Measurements from ENCODE around the gene NEMP2.

DNA sequence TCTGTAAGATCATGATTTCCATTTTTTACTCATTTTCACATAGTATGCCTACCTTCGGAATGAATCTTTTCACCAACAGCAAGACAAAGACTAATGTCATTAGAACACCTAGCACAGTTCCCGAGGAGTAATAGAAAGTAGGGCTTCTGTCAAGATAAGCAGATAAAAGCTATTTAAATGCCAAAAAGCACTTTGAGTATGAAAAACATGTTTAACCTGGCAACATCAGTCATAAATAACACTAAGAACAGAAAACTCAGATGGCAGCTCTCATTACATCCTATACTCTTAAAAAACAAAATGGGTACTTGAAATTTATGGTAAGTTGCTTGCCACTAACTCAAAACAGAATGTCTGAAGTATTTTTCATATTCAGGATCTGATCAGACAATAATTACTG lies 17.1 kb downstream of the NEMP2 start:
- TF ChIP-seq, protein P1, sequence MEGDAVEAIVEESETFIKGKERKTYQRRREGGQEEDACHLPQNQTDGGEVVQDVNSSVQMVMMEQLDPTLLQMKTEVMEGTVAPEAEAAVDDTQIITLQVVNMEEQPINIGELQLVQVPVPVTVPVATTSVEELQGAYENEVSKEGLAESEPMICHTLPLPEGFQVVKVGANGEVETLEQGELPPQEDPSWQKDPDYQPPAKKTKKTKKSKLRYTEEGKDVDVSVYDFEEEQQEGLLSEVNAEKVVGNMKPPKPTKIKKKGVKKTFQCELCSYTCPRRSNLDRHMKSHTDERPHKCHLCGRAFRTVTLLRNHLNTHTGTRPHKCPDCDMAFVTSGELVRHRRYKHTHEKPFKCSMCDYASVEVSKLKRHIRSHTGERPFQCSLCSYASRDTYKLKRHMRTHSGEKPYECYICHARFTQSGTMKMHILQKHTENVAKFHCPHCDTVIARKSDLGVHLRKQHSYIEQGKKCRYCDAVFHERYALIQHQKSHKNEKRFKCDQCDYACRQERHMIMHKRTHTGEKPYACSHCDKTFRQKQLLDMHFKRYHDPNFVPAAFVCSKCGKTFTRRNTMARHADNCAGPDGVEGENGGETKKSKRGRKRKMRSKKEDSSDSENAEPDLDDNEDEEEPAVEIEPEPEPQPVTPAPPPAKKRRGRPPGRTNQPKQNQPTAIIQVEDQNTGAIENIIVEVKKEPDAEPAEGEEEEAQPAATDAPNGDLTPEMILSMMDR (IDR thresholded peaks at IDR 0.05): no peak
- no peak for TF ChIP-seq POLR2A (IDR thresholded peaks at IDR 0.05)

All from lower leg skin (tissue), 3 donors.